ENCODE measurements around the gene KCTD10. TPM values are rescaled to one million over a fixed set of nuclear protein-coding genes. Genes with fewer than 3 reads are reported as not detected.

Gene KCTD10
- polyA plus RNA-seq, 3 donors: 18.1 to 21.0 (median 20.0) TPM

DNA sequence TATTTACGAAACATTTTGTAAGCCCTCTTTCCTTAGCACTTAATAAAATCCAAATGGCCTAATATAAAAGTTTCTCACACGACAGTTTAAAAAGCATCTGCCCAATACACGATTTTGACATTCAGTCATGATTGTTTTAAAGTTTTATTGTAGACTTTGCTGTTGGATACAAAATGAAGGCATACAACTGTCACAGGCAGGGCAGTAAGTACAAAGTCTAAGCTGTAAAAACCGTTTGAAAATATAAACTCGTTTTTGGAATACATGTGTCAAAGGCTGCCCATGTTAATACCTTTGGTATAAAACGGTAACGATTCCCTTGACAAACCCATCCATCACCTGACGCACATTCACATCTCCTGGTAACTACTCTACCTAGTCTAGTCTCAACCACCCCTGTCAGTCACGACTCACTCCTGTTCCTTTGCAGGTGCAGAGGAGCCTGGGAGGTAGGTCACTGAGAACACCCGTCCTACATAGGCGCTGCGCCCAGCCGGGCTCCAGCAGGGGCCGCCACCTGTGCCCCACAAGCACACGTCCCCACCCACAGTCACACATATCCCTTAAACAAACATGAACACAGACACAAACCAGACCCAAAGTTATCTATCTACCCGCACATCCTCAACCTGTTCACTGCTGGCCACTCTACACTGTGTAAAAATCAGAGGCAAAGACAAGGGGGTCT lies 27.1 kb downstream of the KCTD10 start:
- DNase-seq: no peak
- TF ChIP-seq CTCF (IDR thresholded peaks at IDR 0.05): no peak
- Histone ChIP-seq H3K4me3 (replicated peaks in 1 of 3; ENCODE audit: low read depth in 2 of 3, low read length in 3 of 3) (no peak overlapping the region), H3K9ac (ENCODE audit: insufficient read depth, low read length, poor library complexity, severe bottlenecking) (no peak overlapping the region), H3K9me3 (replicated peaks in 1 of 2; ENCODE audit: control insufficient read depth in 1 of 2, insufficient read depth in 1 of 2, low read length in 2 of 2) (no peaks in the 10 kb centered on the region), H3K36me3 (replicated peaks in 1 of 2; ENCODE audit: control insufficient read depth in 1 of 2, insufficient read depth in 2 of 2, low read length in 2 of 2) (peaks cover 69 to 91% of the 10 kb centered on the region in 2 donors), H2AFZ (ENCODE audit: insufficient read depth, low read depth, low read length, poor library complexity, severe bottlenecking) (no peak overlapping the region), H3K79me2 (ENCODE audit: insufficient read depth, low read length) (no peaks in the 10 kb centered on the region), H3K4me2 (replicated peaks; ENCODE audit: extremely low read depth, low read length, poor library complexity, severe bottlenecking) (no peak overlapping the region), H4K20me1 (ENCODE audit: insufficient read depth, low read length) (no peaks in the 10 kb centered on the region), H3K27me3 (ENCODE audit: control insufficient read depth in 2 of 2, insufficient read depth in 2 of 2, low read length in 2 of 2) (no peaks in the 10 kb centered on the region), H3K4me1 (ENCODE audit: control insufficient read depth in 1 of 2, insufficient read depth in 2 of 2, low read length in 2 of 2) (no peaks in the 10 kb centered on the region), H3K27ac (ENCODE audit: low read depth in 1 of 2, low read length in 2 of 2) (no peak overlapping the region)
- 91% methylated on average over 12 of the region's 16 CpGs for WGBS (ENCODE audit: insufficient coverage)
- H3K36me3 Mint-ChIP-seq: peaks cover 80 to 85% of the 10 kb centered on the region in 2 donors
- H3K27ac Mint-ChIP-seq: peak overlapping the region in 1 of 7 donors; percentile 74
- intact Hi-C loops (cut with micrococcal nuclease): no loop called here
- H3K4me1 Mint-ChIP-seq: no peaks in the 10 kb centered on the region
- H3K27me3 Mint-ChIP-seq (ENCODE audit: low read depth in 3 of 3): no peaks in the 10 kb centered on the region
- no peaks in the 10 kb centered on the region for H3K9me3 Mint-ChIP-seq
- H3K4me3 Mint-ChIP-seq: no peak overlapping the region

- no peaks in the 10 kb centered on the region for H4K20me1 ChIP-seq (ENCODE audit: insufficient read depth, low read length)
- 100% methylated on average over 4 of the region's 8 CpGs for WGBS (ENCODE audit: insufficient coverage)
- Mint-ChIP-seq H3K27me3 (ENCODE audit: low read depth in 3 of 3) (no peaks in the 10 kb centered on the region), H3K9me3 (no peaks in the 10 kb centered on the region), H3K36me3 (peaks cover 74 to 85% of the 10 kb centered on the region in 2 donors), H3K4me1 (no peaks in the 10 kb centered on the region), H3K27ac (peak overlapping the region in 1 of 7 donors; percentile 61), H3K4me3 (no peak overlapping the region)
- no peak overlapping the region for H3K27ac ChIP-seq (ENCODE audit: low read depth in 1 of 2, low read length in 2 of 2)
- no peak overlapping the region for H3K9ac ChIP-seq (ENCODE audit: insufficient read depth, low read length, poor library complexity, severe bottlenecking)
- no peaks in the 10 kb centered on the region for H3K4me1 ChIP-seq (ENCODE audit: control insufficient read depth in 1 of 2, insufficient read depth in 2 of 2, low read length in 2 of 2)
- DNase-seq: no peak
- peaks cover 57 to 87% of the 10 kb centered on the region in 2 donors for H3K36me3 ChIP-seq (replicated peaks in 1 of 2; ENCODE audit: control insufficient read depth in 1 of 2, insufficient read depth in 2 of 2, low read length in 2 of 2)
- no peaks in the 10 kb centered on the region for H3K27me3 ChIP-seq (ENCODE audit: control insufficient read depth in 2 of 2, insufficient read depth in 2 of 2, low read length in 2 of 2)
- no peak for TF ChIP-seq CTCF (IDR thresholded peaks at IDR 0.05)
- no peak overlapping the region for H3K4me3 ChIP-seq (replicated peaks in 1 of 3; ENCODE audit: low read depth in 2 of 3, low read length in 3 of 3)
- H2AFZ ChIP-seq (ENCODE audit: insufficient read depth, low read depth, low read length, poor library complexity, severe bottlenecking): no peak overlapping the region
- no peaks in the 10 kb centered on the region for H3K79me2 ChIP-seq (ENCODE audit: insufficient read depth, low read length)
- H3K4me2 ChIP-seq (replicated peaks; ENCODE audit: extremely low read depth, low read length, poor library complexity, severe bottlenecking): no peak overlapping the region
- intact Hi-C loops (cut with micrococcal nuclease): no loop called here
- no peaks in the 10 kb centered on the region for H3K9me3 ChIP-seq (replicated peaks in 1 of 2; ENCODE audit: control insufficient read depth in 1 of 2, insufficient read depth in 1 of 2, low read length in 2 of 2)
These were observed 28.3 kb downstream of the KCTD10 start for GRCh38 chr12:109448707-109449390.
